GM23338 (cell line): ENCODE data around the gene MRPL27.

Source experiments
- CREB1 ChIP-seq: fragments of 250-450 bp; sonication (Bioruptor Pico); IDR thresholded peaks from 2 replicates; pipeline ENCODE4 v1.5.0; 2020; ENCODE audit warnings: low read depth, mild to moderate bottlenecking, moderate library complexity
- CTCF ChIP-seq, 2 experiments: fragments of 200-600 bp in 1 of 2; sonication (generic) in 1 of 2; conservative IDR thresholded peaks; 2 replicates each; pipeline versions ENCODE4 v1.5.1 to v1.6.1; 2016 to 2017; ENCODE audit warnings: antibody characterized with exemption in 2 of 2, low read depth in 2 of 2, mild to moderate bottlenecking in 2 of 2, moderate library complexity in 1 of 2
- ETS1 ChIP-seq: IDR thresholded peaks from 2 replicates; pipeline ENCODE4 v1.6.1; 2016; ENCODE audit warnings: antibody characterized with exemption
- EZH2 ChIP-seq: fragments of 200-600 bp; sonication (generic); IDR thresholded peaks from one replicate; pipeline ENCODE4 v1.8.0; 2017; ENCODE audit warnings: antibody characterized with exemption, mild to moderate bottlenecking, low read depth; ENCODE audit not compliant: unreplicated experiment
- EZH2phosphoT487 ChIP-seq: fragments of 200-600 bp; sonication (generic); IDR thresholded peaks from one replicate; pipeline ENCODE4 v1.8.1; 2018; ENCODE audit warnings: antibody characterized with exemption; ENCODE audit not compliant: unreplicated experiment
- JUNB ChIP-seq: IDR thresholded peaks from one replicate; pipeline ENCODE4 v1.6.1; 2016; ENCODE audit warnings: antibody characterized with exemption; ENCODE audit not compliant: unreplicated experiment
- NANOG ChIP-seq: IDR thresholded peaks from 2 replicates; pipeline ENCODE4 v1.6.1; 2016; ENCODE audit warnings: antibody characterized with exemption, borderline replicate concordance
- POLR2AphosphoS5 ChIP-seq: IDR thresholded peaks from 2 replicates; pipeline ENCODE4 v1.6.1; 2016; ENCODE audit warnings: antibody characterized with exemption, low read depth
- REST ChIP-seq: IDR thresholded peaks from one replicate; pipeline ENCODE4 v1.6.1; 2018; ENCODE audit warnings: antibody characterized with exemption; ENCODE audit not compliant: unreplicated experiment
- STAT1 ChIP-seq: IDR thresholded peaks from one replicate; pipeline ENCODE4 v1.6.1; 2016; ENCODE audit warnings: antibody characterized with exemption; ENCODE audit not compliant: unreplicated experiment
- ZNF114 ChIP-seq: fragments of 250-450 bp; sonication (Bioruptor Pico); IDR thresholded peaks from 2 replicates; pipeline ENCODE4 v1.5.0; 2020; ENCODE audit warnings: mild to moderate bottlenecking, moderate library complexity

DNA sequence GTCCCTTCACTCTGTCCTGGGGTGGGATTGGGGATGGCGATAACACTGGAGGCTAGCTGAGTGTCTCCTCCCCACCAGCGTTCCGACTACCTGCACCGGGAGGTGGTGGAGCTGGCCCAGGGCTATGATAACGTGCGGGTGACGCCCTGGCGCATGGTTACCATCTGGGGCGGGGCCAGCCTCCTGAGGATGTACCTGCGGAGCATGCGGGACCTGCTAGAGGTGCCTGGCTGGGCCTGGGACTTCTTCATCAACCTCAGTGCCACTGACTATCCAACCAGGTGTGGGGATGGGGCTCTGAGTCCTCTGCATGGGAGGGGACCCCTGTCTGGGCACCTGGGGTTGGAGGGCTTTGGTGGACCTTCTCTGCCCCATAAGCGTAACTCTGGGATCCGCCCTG lies 18.2 kb downstream of the MRPL27 start:
- TF ChIP-seq CTCF (conservative IDR thresholded peaks at IDR 0.05; ENCODE audit: low read depth in 2 of 2) (no peak), POLR2AphosphoS5 (no peak), NANOG (no peak), EZH2 (no peak), REST (no peak), ETS1 (no peak), ZNF114 (CRISPR knock-in tag) (no peak), JUNB (no peak), EZH2phosphoT487 (no peak), STAT1 (no peak), CREB1 (CRISPR knock-in tag) (no peak)
